IPS-NIHi7 (cell line): ENCODE data around the gene TULP1.
"Not testable (repeated sequence)": the region's sequence is repeated elsewhere in the genome, so short reads cannot be mapped to it uniquely, and the experiment has no call there.

ENCODE experiments used
- DNase-seq: peaks from one replicate; pipeline ENCODE4 v3.0.0; 2012; ENCODE audit warnings: mixed read lengths; ENCODE audit errors: extremely low spot score

TULP1 gene

GRCh38 chr6:35512740-35513139, at the start of gene TULP1:
TSS of gene TULP1 (minus strand) at chr6:35512896. CDS start at chr6:35512858, 38 bp downstream.
- DNase-seq = no peak

- DNase-seq = no peak
Measured at GRCh38 chr6:35562060-35562459, 49.4 kb upstream of the TULP1 start.

- DNase-seq = no peak
Measured at GRCh38 chr6:35561113-35561512, 48.4 kb upstream of the TULP1 start.

GRCh38 chr6:35558571-35558970, 45.9 kb upstream of the TULP1 start:
- DNase-seq = no peak

GRCh38 chr6:35557239-35557638, 44.5 kb upstream of the TULP1 start:
- no peak for DNase-seq

GRCh38 chr6:35554811-35555210, 42.1 kb upstream of the TULP1 start:
- DNase-seq = no peak

GRCh38 chr6:35553315-35553714, 40.6 kb upstream of the TULP1 start:
- DNase-seq = no peak

- DNase-seq = peak; percentile 68
Measured at GRCh38 chr6:35552285-35552917, 39.7 kb upstream of the TULP1 start.

GRCh38 chr6:35550437-35550836, 37.7 kb upstream of the TULP1 start:
- no peak for DNase-seq

GRCh38 chr6:35547676-35548075, 35.0 kb upstream of the TULP1 start:
- DNase-seq = no peak

- no peak for DNase-seq
Measured at GRCh38 chr6:35544769-35545361, 32.2 kb upstream of the TULP1 start.

GRCh38 chr6:35543459-35544193, 30.9 kb upstream of the TULP1 start:
- peak; percentile 65 for DNase-seq

GRCh38 chr6:35541836-35542235, 29.1 kb upstream of the TULP1 start:
- DNase-seq = no peak

GRCh38 chr6:35539223-35539622, 26.5 kb upstream of the TULP1 start:
- no peak for DNase-seq

- DNase-seq = not testable (repeated sequence)
Measured at GRCh38 chr6:35535847-35536246, 23.2 kb upstream of the TULP1 start.

- DNase-seq = no peak
Measured at GRCh38 chr6:35534407-35535170, 21.9 kb upstream of the TULP1 start.

GRCh38 chr6:35533981-35534380, 21.3 kb upstream of the TULP1 start:
- no peak for DNase-seq

- DNase-seq = no peak
Measured at GRCh38 chr6:35532126-35532525, 19.4 kb upstream of the TULP1 start.

GRCh38 chr6:35524380-35525020, 11.8 kb upstream of the TULP1 start:
- DNase-seq = no peak

- peak; percentile 94 for DNase-seq
Measured at GRCh38 chr6:35522660-35523658, 10.3 kb upstream of the TULP1 start.

- no peak for DNase-seq
Measured at GRCh38 chr6:35522151-35522550, 9.5 kb upstream of the TULP1 start.
